A549 (cell line): ENCODE measurements around the gene RNASE8.

Source experiments
- ELK1 ChIP-seq: fragments of 150-350 bp; IDR thresholded peaks from 2 replicates; pipeline ENCODE4 v1.6.1; 2014; ENCODE audit warnings: low read depth, mild to moderate bottlenecking, low read length
- POLR2A ChIP-seq: IDR thresholded peaks from 2 replicates; pipeline ENCODE4 v1.6.1; 2012; ENCODE audit warnings: mild to moderate bottlenecking, low read length
- POLR2AphosphoS2 ChIP-seq: conservative IDR thresholded peaks from 2 replicates; pipeline ENCODE4 v1.6.1; 2012; ENCODE audit warnings: low read length, improper control_type of control experiment, inconsistent platforms
- RAD21 ChIP-seq, 2 experiments: fragments of >200 bp in 1 of 2; sonication (Bioruptor Twin) in 1 of 2; formaldehyde crosslinking in 1 of 2; IDR thresholded peaks in 1 of 2; conservative IDR thresholded peaks in 1 of 2; 2 replicates in 1 of 2; 3 replicates in 1 of 2; pipeline ENCODE4 v1.6.1; 2012 to 2018; ENCODE audit warnings: inconsistent platforms in 1 of 2
- RFX5 ChIP-seq: fragments of 450-650 bp; IDR thresholded peaks from 2 replicates; pipeline ENCODE4 v1.7.1; 2014; ENCODE audit warnings: antibody characterized with exemption, mild to moderate bottlenecking, moderate library complexity
- RNF2 ChIP-seq: fragments of 200-600 bp; sonication (generic); IDR thresholded peaks from 2 replicates; pipeline ENCODE4 v1.6.1; 2016; ENCODE audit warnings: low read depth, mild to moderate bottlenecking, antibody characterized with exemption, moderate library complexity, borderline replicate concordance
- ZFP36 ChIP-seq: fragments of 450-650 bp; IDR thresholded peaks from 2 replicates; pipeline ENCODE4 v1.6.1; 2014; ENCODE audit warnings: borderline replicate concordance; ENCODE audit not compliant: partially characterized antibody
- TF ChIP-seq, protein P1 (sequence below): fragments of >200 bp; sonication (Bioruptor Twin); formaldehyde crosslinking; IDR thresholded peaks from 3 replicates; pipeline ENCODE4 v1.5.1; 2016

DNA sequence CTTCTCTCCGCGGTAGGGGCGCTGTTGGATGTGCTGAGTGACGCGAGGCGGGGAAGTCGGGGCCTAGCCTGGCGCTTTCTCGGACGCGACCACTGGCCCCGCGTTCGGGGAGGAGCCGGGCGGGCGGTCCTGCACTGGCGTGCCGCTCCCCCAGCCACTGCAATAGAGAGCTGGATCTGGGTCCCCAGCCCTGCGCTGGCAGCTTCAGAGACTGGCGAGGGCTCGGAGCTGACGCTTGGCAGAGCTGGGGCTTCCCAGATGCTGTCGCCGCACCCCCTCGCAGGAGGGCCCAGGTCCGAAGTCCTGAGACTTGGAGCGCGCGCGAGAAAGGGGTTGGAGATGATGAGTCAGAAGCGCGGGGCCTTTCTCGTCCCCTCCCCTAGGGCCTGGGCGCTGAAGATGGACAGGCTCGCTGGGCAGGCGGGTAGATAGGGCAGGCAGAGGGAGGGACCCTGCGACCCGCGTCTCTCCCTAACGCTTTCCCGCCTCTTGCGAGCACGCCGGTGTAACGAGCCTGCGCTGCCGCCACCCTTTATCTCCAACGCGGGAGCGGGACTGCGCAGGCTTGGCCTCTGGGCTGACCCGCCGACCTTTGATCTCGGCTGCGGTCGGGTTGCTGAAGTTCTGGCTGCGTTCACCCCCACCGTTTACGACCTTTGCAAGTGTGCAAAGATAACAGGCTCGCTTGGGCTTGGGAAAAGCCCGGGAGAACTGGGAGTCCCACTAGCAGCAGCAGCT is 46.3 kb downstream of the RNASE8 start:
- TF ChIP-seq POLR2A (peak; percentile 86), ELK1 (no peak), ZFP36 (no peak), RAD21 (conservative IDR thresholded peaks at IDR 0.05 in 1 of 2, IDR thresholded peaks at IDR 0.05 in 1 of 2) (peak; percentile 10 to 20; a peak in 1 of 5 replicates), RNF2 (no peak), POLR2AphosphoS2 (no peak), RFX5 (no peak)
- TF ChIP-seq, protein P1, sequence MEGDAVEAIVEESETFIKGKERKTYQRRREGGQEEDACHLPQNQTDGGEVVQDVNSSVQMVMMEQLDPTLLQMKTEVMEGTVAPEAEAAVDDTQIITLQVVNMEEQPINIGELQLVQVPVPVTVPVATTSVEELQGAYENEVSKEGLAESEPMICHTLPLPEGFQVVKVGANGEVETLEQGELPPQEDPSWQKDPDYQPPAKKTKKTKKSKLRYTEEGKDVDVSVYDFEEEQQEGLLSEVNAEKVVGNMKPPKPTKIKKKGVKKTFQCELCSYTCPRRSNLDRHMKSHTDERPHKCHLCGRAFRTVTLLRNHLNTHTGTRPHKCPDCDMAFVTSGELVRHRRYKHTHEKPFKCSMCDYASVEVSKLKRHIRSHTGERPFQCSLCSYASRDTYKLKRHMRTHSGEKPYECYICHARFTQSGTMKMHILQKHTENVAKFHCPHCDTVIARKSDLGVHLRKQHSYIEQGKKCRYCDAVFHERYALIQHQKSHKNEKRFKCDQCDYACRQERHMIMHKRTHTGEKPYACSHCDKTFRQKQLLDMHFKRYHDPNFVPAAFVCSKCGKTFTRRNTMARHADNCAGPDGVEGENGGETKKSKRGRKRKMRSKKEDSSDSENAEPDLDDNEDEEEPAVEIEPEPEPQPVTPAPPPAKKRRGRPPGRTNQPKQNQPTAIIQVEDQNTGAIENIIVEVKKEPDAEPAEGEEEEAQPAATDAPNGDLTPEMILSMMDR, result peak; percentile 56
